K562 (cell line): ENCODE results near the gene RFNG. TPM values are rescaled to one million over a fixed set of nuclear protein-coding genes. Genes with fewer than 3 reads are reported as not detected.

Source experiments
- MLX ChIP-seq, 2 experiments: fragments of 450-650 bp in 1 of 2; sonication (generic) in 1 of 2; formaldehyde crosslinking; conservative IDR thresholded peaks; 2 replicates each; pipeline versions ENCODE4 v1.4.0 to v1.8.1; 2020 to 2022; ENCODE audit warnings: mild to moderate bottlenecking in 1 of 2, missing genetic modification reagents in 1 of 2
- PHTF2 ChIP-seq: fragments of 250-450 bp; sonication (Bioruptor Pico); IDR thresholded peaks from 2 replicates; pipeline ENCODE4 v1.5.0; 2021; ENCODE audit warnings: mild to moderate bottlenecking
- TFAM ChIP-seq: fragments of 250-450 bp; sonication (Bioruptor Pico); conservative IDR thresholded peaks from 2 replicates; pipeline ENCODE4 v1.5.0; 2021; ENCODE audit warnings: mild to moderate bottlenecking, moderate library complexity
- polyA plus RNA-seq, 8 experiments: library from polyadenylated mRNA; depleted of rRNA in 4 of 8; stranded (reverse) in 5 of 8; unstranded in 3 of 8; fragments of >200 nt; fragmentation: Nextera tagmentation in 2 of 8; fragmentation: Illumina TruSeq in 1 of 8; extraction: Ambion mirVana in 2 of 8; extraction: Trizol in 1 of 8; gene quantifications; 2 replicates each; pipeline versions ENCODE4 v1.2.1 to v1.2.3, GENCODE V29; 2011 to 2014; ENCODE audit warnings: inconsistent platforms in 1 of 8, missing spikeins in 1 of 8
- total RNA-seq, 7 experiments: library from RNA; depleted of rRNA in 6 of 7; stranded (reverse); fragments of >200 nt in 6 of 7; fragmentation: Illumina TruSeq in 2 of 7; extraction: Trizol in 2 of 7; gene quantifications; 2 replicates each; pipeline versions ENCODE4 v1.2.1 to v1.2.3, GENCODE V29; 2011 to 2021; ENCODE audit warnings: low replicate concordance in 1 of 7
- TF ChIP-seq, protein P1 (sequence below): fragments of 450-650 bp; IDR thresholded peaks from 2 replicates; pipeline ENCODE4 v1.6.1; 2016; ENCODE audit warnings: mild to moderate bottlenecking, moderate library complexity
- TF ChIP-seq, protein P2 (sequence below): fragments of 450-650 bp; IDR thresholded peaks from 2 replicates; pipeline ENCODE4 v1.6.1; 2018; ENCODE audit not compliant: partially characterized antibody
- TF ChIP-seq, protein P3 (sequence below), 2 experiments: fragments of 450-650 bp; IDR thresholded peaks; 2 replicates each; pipeline ENCODE4 v1.6.1; 2018; ENCODE audit warnings: mild to moderate bottlenecking in 2 of 2, low read depth in 1 of 2; ENCODE audit not compliant: partially characterized antibody in 2 of 2

RFNG gene
- total and polyA plus RNA-seq, 9 of the 15 experiments (the other 6 are each of a cell fraction or from before 2014, with no cell fraction given): 0.32 to 32.8 (median 9.5) TPM

DNA sequence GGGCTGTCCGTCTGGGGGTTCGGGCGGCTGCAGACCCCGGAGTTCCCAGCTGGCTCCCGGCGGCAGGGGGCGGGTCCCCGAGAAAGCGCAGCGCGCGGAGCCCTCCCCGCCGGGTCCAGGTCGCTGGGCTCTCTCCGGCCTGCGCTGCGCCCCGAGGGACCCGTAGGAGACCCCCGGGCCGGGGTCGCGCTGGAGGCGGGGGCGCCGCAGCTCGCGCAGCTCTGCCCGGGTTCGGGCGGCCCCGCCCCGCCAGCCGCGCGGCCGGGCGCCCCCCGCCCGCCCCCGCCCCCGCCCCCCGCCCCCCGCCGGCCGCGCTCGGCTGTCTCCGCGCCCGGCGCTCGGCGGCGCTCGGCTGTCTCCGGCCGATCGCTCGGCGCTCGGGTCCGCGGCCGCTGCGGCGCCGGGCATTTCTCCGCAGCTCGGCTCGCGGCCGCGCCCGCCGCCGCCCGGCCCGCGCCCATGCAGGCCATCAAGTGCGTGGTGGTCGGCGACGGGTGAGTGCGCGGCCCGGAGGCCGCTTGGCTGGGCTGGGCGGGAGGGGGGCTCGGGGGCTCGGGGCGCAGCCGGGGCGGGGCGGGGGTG is 20.2 kb downstream of the RFNG start, which contains the start of gene RAC3 (continued):
- TF ChIP-seq, protein P1, sequence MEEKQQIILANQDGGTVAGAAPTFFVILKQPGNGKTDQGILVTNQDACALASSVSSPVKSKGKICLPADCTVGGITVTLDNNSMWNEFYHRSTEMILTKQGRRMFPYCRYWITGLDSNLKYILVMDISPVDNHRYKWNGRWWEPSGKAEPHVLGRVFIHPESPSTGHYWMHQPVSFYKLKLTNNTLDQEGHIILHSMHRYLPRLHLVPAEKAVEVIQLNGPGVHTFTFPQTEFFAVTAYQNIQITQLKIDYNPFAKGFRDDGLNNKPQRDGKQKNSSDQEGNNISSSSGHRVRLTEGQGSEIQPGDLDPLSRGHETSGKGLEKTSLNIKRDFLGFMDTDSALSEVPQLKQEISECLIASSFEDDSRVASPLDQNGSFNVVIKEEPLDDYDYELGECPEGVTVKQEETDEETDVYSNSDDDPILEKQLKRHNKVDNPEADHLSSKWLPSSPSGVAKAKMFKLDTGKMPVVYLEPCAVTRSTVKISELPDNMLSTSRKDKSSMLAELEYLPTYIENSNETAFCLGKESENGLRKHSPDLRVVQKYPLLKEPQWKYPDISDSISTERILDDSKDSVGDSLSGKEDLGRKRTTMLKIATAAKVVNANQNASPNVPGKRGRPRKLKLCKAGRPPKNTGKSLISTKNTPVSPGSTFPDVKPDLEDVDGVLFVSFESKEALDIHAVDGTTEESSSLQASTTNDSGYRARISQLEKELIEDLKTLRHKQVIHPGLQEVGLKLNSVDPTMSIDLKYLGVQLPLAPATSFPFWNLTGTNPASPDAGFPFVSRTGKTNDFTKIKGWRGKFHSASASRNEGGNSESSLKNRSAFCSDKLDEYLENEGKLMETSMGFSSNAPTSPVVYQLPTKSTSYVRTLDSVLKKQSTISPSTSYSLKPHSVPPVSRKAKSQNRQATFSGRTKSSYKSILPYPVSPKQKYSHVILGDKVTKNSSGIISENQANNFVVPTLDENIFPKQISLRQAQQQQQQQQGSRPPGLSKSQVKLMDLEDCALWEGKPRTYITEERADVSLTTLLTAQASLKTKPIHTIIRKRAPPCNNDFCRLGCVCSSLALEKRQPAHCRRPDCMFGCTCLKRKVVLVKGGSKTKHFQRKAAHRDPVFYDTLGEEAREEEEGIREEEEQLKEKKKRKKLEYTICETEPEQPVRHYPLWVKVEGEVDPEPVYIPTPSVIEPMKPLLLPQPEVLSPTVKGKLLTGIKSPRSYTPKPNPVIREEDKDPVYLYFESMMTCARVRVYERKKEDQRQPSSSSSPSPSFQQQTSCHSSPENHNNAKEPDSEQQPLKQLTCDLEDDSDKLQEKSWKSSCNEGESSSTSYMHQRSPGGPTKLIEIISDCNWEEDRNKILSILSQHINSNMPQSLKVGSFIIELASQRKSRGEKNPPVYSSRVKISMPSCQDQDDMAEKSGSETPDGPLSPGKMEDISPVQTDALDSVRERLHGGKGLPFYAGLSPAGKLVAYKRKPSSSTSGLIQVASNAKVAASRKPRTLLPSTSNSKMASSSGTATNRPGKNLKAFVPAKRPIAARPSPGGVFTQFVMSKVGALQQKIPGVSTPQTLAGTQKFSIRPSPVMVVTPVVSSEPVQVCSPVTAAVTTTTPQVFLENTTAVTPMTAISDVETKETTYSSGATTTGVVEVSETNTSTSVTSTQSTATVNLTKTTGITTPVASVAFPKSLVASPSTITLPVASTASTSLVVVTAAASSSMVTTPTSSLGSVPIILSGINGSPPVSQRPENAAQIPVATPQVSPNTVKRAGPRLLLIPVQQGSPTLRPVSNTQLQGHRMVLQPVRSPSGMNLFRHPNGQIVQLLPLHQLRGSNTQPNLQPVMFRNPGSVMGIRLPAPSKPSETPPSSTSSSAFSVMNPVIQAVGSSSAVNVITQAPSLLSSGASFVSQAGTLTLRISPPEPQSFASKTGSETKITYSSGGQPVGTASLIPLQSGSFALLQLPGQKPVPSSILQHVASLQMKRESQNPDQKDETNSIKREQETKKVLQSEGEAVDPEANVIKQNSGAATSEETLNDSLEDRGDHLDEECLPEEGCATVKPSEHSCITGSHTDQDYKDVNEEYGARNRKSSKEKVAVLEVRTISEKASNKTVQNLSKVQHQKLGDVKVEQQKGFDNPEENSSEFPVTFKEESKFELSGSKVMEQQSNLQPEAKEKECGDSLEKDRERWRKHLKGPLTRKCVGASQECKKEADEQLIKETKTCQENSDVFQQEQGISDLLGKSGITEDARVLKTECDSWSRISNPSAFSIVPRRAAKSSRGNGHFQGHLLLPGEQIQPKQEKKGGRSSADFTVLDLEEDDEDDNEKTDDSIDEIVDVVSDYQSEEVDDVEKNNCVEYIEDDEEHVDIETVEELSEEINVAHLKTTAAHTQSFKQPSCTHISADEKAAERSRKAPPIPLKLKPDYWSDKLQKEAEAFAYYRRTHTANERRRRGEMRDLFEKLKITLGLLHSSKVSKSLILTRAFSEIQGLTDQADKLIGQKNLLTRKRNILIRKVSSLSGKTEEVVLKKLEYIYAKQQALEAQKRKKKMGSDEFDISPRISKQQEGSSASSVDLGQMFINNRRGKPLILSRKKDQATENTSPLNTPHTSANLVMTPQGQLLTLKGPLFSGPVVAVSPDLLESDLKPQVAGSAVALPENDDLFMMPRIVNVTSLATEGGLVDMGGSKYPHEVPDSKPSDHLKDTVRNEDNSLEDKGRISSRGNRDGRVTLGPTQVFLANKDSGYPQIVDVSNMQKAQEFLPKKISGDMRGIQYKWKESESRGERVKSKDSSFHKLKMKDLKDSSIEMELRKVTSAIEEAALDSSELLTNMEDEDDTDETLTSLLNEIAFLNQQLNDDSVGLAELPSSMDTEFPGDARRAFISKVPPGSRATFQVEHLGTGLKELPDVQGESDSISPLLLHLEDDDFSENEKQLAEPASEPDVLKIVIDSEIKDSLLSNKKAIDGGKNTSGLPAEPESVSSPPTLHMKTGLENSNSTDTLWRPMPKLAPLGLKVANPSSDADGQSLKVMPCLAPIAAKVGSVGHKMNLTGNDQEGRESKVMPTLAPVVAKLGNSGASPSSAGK: no peak
- TF ChIP-seq, protein P2, sequence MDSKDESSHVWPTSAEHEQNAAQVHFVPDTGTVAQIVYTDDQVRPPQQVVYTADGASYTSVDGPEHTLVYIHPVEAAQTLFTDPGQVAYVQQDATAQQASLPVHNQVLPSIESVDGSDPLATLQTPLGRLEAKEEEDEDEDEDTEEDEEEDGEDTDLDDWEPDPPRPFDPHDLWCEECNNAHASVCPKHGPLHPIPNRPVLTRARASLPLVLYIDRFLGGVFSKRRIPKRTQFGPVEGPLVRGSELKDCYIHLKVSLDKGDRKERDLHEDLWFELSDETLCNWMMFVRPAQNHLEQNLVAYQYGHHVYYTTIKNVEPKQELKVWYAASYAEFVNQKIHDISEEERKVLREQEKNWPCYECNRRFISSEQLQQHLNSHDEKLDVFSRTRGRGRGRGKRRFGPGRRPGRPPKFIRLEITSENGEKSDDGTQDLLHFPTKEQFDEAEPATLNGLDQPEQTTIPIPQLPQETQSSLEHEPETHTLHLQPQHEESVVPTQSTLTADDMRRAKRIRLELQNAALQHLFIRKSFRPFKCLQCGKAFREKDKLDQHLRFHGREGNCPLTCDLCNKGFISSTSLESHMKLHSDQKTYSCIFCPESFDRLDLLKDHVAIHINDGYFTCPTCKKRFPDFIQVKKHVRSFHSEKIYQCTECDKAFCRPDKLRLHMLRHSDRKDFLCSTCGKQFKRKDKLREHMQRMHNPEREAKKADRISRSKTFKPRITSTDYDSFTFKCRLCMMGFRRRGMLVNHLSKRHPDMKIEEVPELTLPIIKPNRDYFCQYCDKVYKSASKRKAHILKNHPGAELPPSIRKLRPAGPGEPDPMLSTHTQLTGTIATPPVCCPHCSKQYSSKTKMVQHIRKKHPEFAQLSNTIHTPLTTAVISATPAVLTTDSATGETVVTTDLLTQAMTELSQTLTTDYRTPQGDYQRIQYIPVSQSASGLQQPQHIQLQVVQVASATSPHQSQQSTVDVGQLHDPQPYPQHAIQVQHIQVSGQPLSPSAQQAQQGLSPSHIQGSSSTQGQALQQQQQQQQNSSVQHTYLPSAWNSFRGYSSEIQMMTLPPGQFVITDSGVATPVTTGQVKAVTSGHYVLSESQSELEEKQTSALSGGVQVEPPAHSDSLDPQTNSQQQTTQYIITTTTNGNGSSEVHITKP: no peak
- TF ChIP-seq MLX (CRISPR knock-in tag; conservative IDR thresholded peaks at IDR 0.05) (no peak), TFAM (CRISPR knock-in tag) (no peak), PHTF2 (no peak)
- TF ChIP-seq, protein P3, sequence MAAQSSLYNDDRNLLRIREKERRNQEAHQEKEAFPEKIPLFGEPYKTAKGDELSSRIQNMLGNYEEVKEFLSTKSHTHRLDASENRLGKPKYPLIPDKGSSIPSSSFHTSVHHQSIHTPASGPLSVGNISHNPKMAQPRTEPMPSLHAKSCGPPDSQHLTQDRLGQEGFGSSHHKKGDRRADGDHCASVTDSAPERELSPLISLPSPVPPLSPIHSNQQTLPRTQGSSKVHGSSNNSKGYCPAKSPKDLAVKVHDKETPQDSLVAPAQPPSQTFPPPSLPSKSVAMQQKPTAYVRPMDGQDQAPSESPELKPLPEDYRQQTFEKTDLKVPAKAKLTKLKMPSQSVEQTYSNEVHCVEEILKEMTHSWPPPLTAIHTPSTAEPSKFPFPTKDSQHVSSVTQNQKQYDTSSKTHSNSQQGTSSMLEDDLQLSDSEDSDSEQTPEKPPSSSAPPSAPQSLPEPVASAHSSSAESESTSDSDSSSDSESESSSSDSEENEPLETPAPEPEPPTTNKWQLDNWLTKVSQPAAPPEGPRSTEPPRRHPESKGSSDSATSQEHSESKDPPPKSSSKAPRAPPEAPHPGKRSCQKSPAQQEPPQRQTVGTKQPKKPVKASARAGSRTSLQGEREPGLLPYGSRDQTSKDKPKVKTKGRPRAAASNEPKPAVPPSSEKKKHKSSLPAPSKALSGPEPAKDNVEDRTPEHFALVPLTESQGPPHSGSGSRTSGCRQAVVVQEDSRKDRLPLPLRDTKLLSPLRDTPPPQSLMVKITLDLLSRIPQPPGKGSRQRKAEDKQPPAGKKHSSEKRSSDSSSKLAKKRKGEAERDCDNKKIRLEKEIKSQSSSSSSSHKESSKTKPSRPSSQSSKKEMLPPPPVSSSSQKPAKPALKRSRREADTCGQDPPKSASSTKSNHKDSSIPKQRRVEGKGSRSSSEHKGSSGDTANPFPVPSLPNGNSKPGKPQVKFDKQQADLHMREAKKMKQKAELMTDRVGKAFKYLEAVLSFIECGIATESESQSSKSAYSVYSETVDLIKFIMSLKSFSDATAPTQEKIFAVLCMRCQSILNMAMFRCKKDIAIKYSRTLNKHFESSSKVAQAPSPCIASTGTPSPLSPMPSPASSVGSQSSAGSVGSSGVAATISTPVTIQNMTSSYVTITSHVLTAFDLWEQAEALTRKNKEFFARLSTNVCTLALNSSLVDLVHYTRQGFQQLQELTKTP (IDR thresholded peaks at IDR 0.05; ENCODE audit: low read depth in 1 of 2, partially characterized antibody in 2 of 2): no peak
